GM23338 (cell line): ENCODE measurements around the gene MRNIP. TPM values are rescaled to one million over a fixed set of nuclear protein-coding genes. Genes with fewer than 3 reads are reported as not detected.

Experiments used
- ATAC-seq: fragments of 200-7000 bp; cut with Tn5 transposase; 3 replicates; pipeline ENCODE4 v1.9.1; 2020
- DNase-seq: peaks from one replicate; pipeline ENCODE4 v3.0.0-alpha.2; 2015; ENCODE audit warnings: low spot score
- H2AFZ ChIP-seq: fragments of 200-600 bp; sonication (generic); 2 replicates; pipeline ENCODE4 v1.8.0; 2016; ENCODE audit warnings: antibody characterized with exemption, mild to moderate bottlenecking, moderate library complexity
- H3F3A ChIP-seq: fragments of 200-600 bp; sonication (generic); replicated peaks from 2 replicates; pipeline ENCODE4 v1.8.0; 2017; ENCODE audit warnings: antibody characterized with exemption, mixed run types, low read depth
- H3K27ac ChIP-seq: fragments of 200-600 bp; sonication (generic); 2 replicates; pipeline ENCODE4 v1.6.1; 2016; ENCODE audit warnings: low read depth
- H3K27me3 ChIP-seq: fragments of 200-600 bp; sonication (generic); 2 replicates; pipeline ENCODE4 v1.8.0; 2016; ENCODE audit warnings: mild to moderate bottlenecking, mixed run types, moderate library complexity; ENCODE audit not compliant: insufficient read depth
- H3K36me3 ChIP-seq: fragments of 200-600 bp; sonication (generic); 2 replicates; pipeline ENCODE4 v1.8.0; 2016; ENCODE audit warnings: mild to moderate bottlenecking; ENCODE audit not compliant: insufficient read depth
- H3K4me1 ChIP-seq: fragments of 200-600 bp; sonication (generic); 2 replicates; pipeline ENCODE4 v1.8.0; 2016; ENCODE audit warnings: mild to moderate bottlenecking, moderate library complexity; ENCODE audit not compliant: insufficient read depth
- H3K4me2 ChIP-seq: fragments of 200-600 bp; sonication (generic); 2 replicates; pipeline ENCODE4 v1.7.1; 2017; ENCODE audit warnings: mixed run types
- H3K4me3 ChIP-seq: fragments of 200-600 bp; sonication (generic); 2 replicates; pipeline ENCODE4 v1.6.1; 2016; ENCODE audit warnings: mixed run types
- H3K79me2 ChIP-seq: fragments of 200-600 bp; sonication (generic); replicated peaks from 2 replicates; pipeline ENCODE4 v1.8.0; 2017; ENCODE audit warnings: mild to moderate bottlenecking; ENCODE audit not compliant: insufficient read depth
- H3K9me2 ChIP-seq: fragments of 200-600 bp; sonication (generic); 2 replicates; pipeline ENCODE4 v1.8.0; 2017; ENCODE audit not compliant: insufficient read depth
- H4K20me1 ChIP-seq: fragments of 200-600 bp; sonication (generic); replicated peaks from 2 replicates; pipeline ENCODE4 v1.8.0; 2017; ENCODE audit warnings: mild to moderate bottlenecking; ENCODE audit not compliant: insufficient read depth
- H3K27ac Mint-ChIP-seq: 2 replicates; pipeline ENCODE4 v1.8.0; 2020; ENCODE audit warnings: inconsistent platforms, mild to moderate bottlenecking, moderate library complexity, mixed read lengths
- H3K27me3 Mint-ChIP-seq: 3 replicates; pipeline ENCODE4 v1.8.0; 2022; ENCODE audit warnings: low read depth, mild to moderate bottlenecking, moderate library complexity, mixed read lengths, inconsistent platforms; ENCODE audit not compliant: insufficient read depth, poor library complexity
- H3K36me3 Mint-ChIP-seq: 3 replicates; pipeline ENCODE4 v1.8.0; 2021; ENCODE audit warnings: low read depth, mild to moderate bottlenecking, inconsistent platforms, moderate library complexity, mixed read lengths
- H3K4me1 Mint-ChIP-seq: 3 replicates; pipeline ENCODE4 v1.8.0; 2020; ENCODE audit warnings: mild to moderate bottlenecking, inconsistent platforms, mixed read lengths
- H3K4me3 Mint-ChIP-seq: 3 replicates; pipeline ENCODE4 v1.8.0; 2021; ENCODE audit warnings: moderate library complexity, mild to moderate bottlenecking, inconsistent platforms, mixed read lengths
- H3K9me3 Mint-ChIP-seq: 3 replicates; pipeline ENCODE4 v1.8.0; 2020; ENCODE audit warnings: moderate library complexity, mild to moderate bottlenecking, inconsistent platforms, mixed read lengths
- CREB1 ChIP-seq: fragments of 250-450 bp; sonication (Bioruptor Pico); IDR thresholded peaks from 2 replicates; pipeline ENCODE4 v1.5.0; 2020; ENCODE audit warnings: low read depth, mild to moderate bottlenecking, moderate library complexity
- CTCF ChIP-seq, 2 experiments: fragments of 200-600 bp in 1 of 2; sonication (generic) in 1 of 2; conservative IDR thresholded peaks; 2 replicates each; pipeline versions ENCODE4 v1.5.1 to v1.6.1; 2016 to 2017; ENCODE audit warnings: antibody characterized with exemption in 2 of 2, low read depth in 2 of 2, mild to moderate bottlenecking in 2 of 2, moderate library complexity in 1 of 2
- ETS1 ChIP-seq: IDR thresholded peaks from 2 replicates; pipeline ENCODE4 v1.6.1; 2016; ENCODE audit warnings: antibody characterized with exemption
- EZH2 ChIP-seq: fragments of 200-600 bp; sonication (generic); IDR thresholded peaks from one replicate; pipeline ENCODE4 v1.8.0; 2017; ENCODE audit warnings: antibody characterized with exemption, mild to moderate bottlenecking, low read depth; ENCODE audit not compliant: unreplicated experiment
- EZH2phosphoT487 ChIP-seq: fragments of 200-600 bp; sonication (generic); IDR thresholded peaks from one replicate; pipeline ENCODE4 v1.8.1; 2018; ENCODE audit warnings: antibody characterized with exemption; ENCODE audit not compliant: unreplicated experiment
- JUNB ChIP-seq: IDR thresholded peaks from one replicate; pipeline ENCODE4 v1.6.1; 2016; ENCODE audit warnings: antibody characterized with exemption; ENCODE audit not compliant: unreplicated experiment
- NANOG ChIP-seq: IDR thresholded peaks from 2 replicates; pipeline ENCODE4 v1.6.1; 2016; ENCODE audit warnings: antibody characterized with exemption, borderline replicate concordance
- POLR2AphosphoS5 ChIP-seq: IDR thresholded peaks from 2 replicates; pipeline ENCODE4 v1.6.1; 2016; ENCODE audit warnings: antibody characterized with exemption, low read depth
- REST ChIP-seq: IDR thresholded peaks from one replicate; pipeline ENCODE4 v1.6.1; 2018; ENCODE audit warnings: antibody characterized with exemption; ENCODE audit not compliant: unreplicated experiment
- STAT1 ChIP-seq: IDR thresholded peaks from one replicate; pipeline ENCODE4 v1.6.1; 2016; ENCODE audit warnings: antibody characterized with exemption; ENCODE audit not compliant: unreplicated experiment
- ZNF114 ChIP-seq: fragments of 250-450 bp; sonication (Bioruptor Pico); IDR thresholded peaks from 2 replicates; pipeline ENCODE4 v1.5.0; 2020; ENCODE audit warnings: mild to moderate bottlenecking, moderate library complexity
- ZNF331 ChIP-seq: fragments of 250-450 bp; sonication (Bioruptor Pico); IDR thresholded peaks from 2 replicates; pipeline ENCODE4 v1.5.0; 2020; ENCODE audit warnings: low read depth, mild to moderate bottlenecking, moderate library complexity
- polyA plus RNA-seq: library from polyadenylated mRNA; unstranded; fragments of >200 nt; fragmentation: Nextera tagmentation; extraction: Ambion mirVana; gene quantifications from 2 replicates; pipeline ENCODE4 v1.2.1, GENCODE V29; 2016
- total RNA-seq: library from RNA; depleted of rRNA; stranded (reverse); fragments of >200 nt; shearing (Covaris generic); gene quantifications from 2 replicates; pipeline ENCODE4 v1.2.3, GENCODE V29; 2014
- TF ChIP-seq, protein P1 (sequence below): fragments of 250-450 bp; sonication (Bioruptor Pico); IDR thresholded peaks from 2 replicates; pipeline ENCODE4 v1.5.0; 2020; ENCODE audit warnings: mild to moderate bottlenecking, moderate library complexity

The MRNIP gene
- total and polyA plus RNA-seq, 2 experiments from 2014 or later: 18.2 to 34.4 TPM

GRCh38 chr5:179798771-179799643, 59.6 kb downstream of the MRNIP start:
- H3K9me3 Mint-ChIP-seq: no peaks in the 10 kb centered on the region
- Histone ChIP-seq H3K4me3 (no peak overlapping the region), H3F3A (peaks cover 10% of the 10 kb centered on the region), H3K79me2 (peaks cover 4% of the 10 kb centered on the region; the same call in 1 of the 2 replicates), H3K9me2 (no peaks in the 10 kb centered on the region), H3K27me3 (no peaks in the 10 kb centered on the region), H3K4me2 (no peak overlapping the region), H2AFZ (no peak overlapping the region), H3K36me3 (no peaks in the 10 kb centered on the region; the same call in 1 of the 2 replicates), H3K27ac (no peak overlapping the region), H4K20me1 (peaks cover 10% of the 10 kb centered on the region), H3K4me1 (peaks cover 19% of the 10 kb centered on the region)
- peaks cover 34% of the 10 kb centered on the region for H3K36me3 Mint-ChIP-seq
- ATAC-seq: no peak
- DNase-seq: no peak
- no peak overlapping the region for H3K4me3 Mint-ChIP-seq
- H3K27me3 Mint-ChIP-seq: peaks cover 16% of the 10 kb centered on the region
- H3K4me1 Mint-ChIP-seq: peaks cover 23% of the 10 kb centered on the region
- TF ChIP-seq, protein P1, sequence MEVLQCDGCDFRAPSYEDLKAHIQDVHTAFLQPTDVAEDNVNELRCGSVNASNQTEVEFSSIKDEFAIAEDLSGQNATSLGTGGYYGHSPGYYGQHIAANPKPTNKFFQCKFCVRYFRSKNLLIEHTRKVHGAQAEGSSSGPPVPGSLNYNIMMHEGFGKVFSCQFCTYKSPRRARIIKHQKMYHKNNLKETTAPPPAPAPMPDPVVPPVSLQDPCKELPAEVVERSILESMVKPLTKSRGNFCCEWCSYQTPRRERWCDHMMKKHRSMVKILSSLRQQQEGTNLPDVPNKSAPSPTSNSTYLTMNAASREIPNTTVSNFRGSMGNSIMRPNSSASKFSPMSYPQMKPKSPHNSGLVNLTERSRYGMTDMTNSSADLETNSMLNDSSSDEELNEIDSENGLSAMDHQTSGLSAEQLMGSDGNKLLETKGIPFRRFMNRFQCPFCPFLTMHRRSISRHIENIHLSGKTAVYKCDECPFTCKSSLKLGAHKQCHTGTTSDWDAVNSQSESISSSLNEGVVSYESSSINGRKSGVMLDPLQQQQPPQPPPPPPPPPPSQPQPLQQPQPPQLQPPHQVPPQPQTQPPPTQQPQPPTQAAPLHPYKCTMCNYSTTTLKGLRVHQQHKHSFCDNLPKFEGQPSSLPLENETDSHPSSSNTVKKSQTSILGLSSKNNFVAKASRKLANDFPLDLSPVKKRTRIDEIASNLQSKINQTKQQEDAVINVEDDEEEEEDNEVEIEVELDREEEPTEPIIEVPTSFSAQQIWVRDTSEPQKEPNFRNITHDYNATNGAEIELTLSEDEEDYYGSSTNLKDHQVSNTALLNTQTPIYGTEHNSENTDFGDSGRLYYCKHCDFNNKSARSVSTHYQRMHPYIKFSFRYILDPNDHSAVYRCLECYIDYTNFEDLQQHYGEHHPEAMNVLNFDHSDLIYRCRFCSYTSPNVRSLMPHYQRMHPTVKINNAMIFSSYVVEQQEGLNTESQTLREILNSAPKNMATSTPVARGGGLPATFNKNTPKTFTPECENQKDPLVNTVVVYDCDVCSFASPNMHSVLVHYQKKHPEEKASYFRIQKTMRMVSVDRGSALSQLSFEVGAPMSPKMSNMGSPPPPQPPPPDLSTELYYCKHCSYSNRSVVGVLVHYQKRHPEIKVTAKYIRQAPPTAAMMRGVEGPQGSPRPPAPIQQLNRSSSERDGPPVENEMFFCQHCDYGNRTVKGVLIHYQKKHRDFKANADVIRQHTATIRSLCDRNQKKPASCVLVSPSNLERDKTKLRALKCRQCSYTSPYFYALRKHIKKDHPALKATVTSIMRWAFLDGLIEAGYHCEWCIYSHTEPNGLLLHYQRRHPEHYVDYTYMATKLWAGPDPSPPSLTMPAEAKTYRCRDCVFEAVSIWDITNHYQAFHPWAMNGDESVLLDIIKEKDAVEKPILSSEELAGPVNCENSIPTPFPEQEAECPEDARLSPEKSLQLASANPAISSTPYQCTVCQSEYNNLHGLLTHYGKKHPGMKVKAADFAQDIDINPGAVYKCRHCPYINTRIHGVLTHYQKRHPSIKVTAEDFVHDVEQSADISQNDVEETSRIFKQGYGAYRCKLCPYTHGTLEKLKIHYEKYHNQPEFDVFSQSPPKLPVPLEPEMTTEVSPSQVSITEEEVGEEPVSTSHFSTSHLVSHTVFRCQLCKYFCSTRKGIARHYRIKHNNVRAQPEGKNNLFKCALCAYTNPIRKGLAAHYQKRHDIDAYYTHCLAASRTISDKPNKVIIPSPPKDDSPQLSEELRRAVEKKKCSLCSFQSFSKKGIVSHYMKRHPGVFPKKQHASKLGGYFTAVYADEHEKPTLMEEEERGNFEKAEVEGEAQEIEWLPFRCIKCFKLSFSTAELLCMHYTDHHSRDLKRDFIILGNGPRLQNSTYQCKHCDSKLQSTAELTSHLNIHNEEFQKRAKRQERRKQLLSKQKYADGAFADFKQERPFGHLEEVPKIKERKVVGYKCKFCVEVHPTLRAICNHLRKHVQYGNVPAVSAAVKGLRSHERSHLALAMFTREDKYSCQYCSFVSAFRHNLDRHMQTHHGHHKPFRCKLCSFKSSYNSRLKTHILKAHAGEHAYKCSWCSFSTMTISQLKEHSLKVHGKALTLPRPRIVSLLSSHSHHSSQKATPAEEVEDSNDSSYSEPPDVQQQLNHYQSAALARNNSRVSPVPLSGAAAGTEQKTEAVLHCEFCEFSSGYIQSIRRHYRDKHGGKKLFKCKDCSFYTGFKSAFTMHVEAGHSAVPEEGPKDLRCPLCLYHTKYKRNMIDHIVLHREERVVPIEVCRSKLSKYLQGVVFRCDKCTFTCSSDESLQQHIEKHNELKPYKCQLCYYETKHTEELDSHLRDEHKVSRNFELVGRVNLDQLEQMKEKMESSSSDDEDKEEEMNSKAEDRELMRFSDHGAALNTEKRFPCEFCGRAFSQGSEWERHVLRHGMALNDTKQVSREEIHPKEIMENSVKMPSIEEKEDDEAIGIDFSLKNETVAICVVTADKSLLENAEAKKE: no peak
- TF ChIP-seq ZNF114 (CRISPR knock-in tag): no peak
- TF ChIP-seq ETS1: no peak
- no peak for TF ChIP-seq ZNF331 (CRISPR knock-in tag)
- no peak for TF ChIP-seq NANOG
- TF ChIP-seq CTCF (conservative IDR thresholded peaks at IDR 0.05; ENCODE audit: low read depth in 2 of 2): no peak
- no peak for TF ChIP-seq EZH2
- no peak for TF ChIP-seq CREB1 (CRISPR knock-in tag)
- TF ChIP-seq POLR2AphosphoS5: no peak
- TF ChIP-seq JUNB: no peak
- no peak for TF ChIP-seq STAT1
- TF ChIP-seq REST: no peak
- TF ChIP-seq EZH2phosphoT487: no peak
- H3K27ac Mint-ChIP-seq: no peak overlapping the region; the same call in 1 of the 2 replicates
